Testis (tissue), 3 donors: ENCODE data around the gene TBC1D4. TPM values are rescaled to one million over a fixed set of nuclear protein-coding genes. Genes with fewer than 3 reads are reported as not detected.

ENCODE experiments used
- DNase-seq: peaks from one replicate; pipeline ENCODE4 v3.0.0-alpha.2; 2019
- H3K27ac ChIP-seq, 2 donors: fragments of 200-600 bp; sonication (generic); one replicate each; pipeline ENCODE4 v1.5.1; 2019
- H3K27me3 ChIP-seq: fragments of 200-600 bp; sonication (generic); one replicate; pipeline ENCODE4 v1.5.1; 2019
- H3K36me3 ChIP-seq: fragments of 200-600 bp; sonication (generic); one replicate; pipeline ENCODE4 v1.5.1; 2017; ENCODE audit warnings: low read depth; ENCODE audit errors: missing control alignments
- H3K4me1 ChIP-seq: fragments of 200-600 bp; sonication (generic); one replicate; pipeline ENCODE4 v1.5.1; 2019
- H3K4me3 ChIP-seq, 2 donors: fragments of 200-600 bp; sonication (generic); one replicate each; pipeline ENCODE4 v1.5.1; 2017 to 2019
- H3K9me3 ChIP-seq: fragments of 200-600 bp; sonication (generic); one replicate; pipeline ENCODE4 v1.5.1; 2017
- POLR2A ChIP-seq: fragments of 450-650 bp; IDR thresholded peaks from one replicate; pipeline ENCODE4 v1.6.1; 2017; ENCODE audit warnings: antibody characterized with exemption, mild to moderate bottlenecking, moderate library complexity
- WGBS, 2 donors: methylation state at CpG; one replicate each; pipeline ENCODE4 v1.1.5; 2018; 5-methylcytosine and 5-hydroxymethylcytosine counted together
- intact Hi-C: fragments of 100-400 bp; cut with DNase I; formaldehyde crosslinking; loops from one replicate; pipeline ENCODE4 v1.15.1; 2023; ENCODE audit warnings: low total_unique reads
- polyA plus RNA-seq: library from polyadenylated mRNA; stranded (reverse); fragments of 350-450 nt; fragmentation: Illumina TruSeq; extraction: RNeasy Lipid Tissue Mini Kit (QIAGEN cat#74804); gene quantifications from one replicate; pipeline ENCODE4 v1.2.3, GENCODE V29; 2014; ENCODE audit warnings: low read depth, low replicate concordance; ENCODE audit not compliant: insufficient read depth
- total RNA-seq, 2 donors: library from RNA; depleted of rRNA; stranded (reverse); fragments of >200 nt; gene quantifications; one replicate each; pipeline ENCODE4 v1.2.3, GENCODE V29; 2016
- TF ChIP-seq, protein P1 (sequence below), 3 experiments: fragments of 450-650 bp in 2 of 3; fragments of 200-600 bp in 1 of 3; sonication (generic) in 1 of 3; IDR thresholded peaks; one replicate each; pipeline ENCODE4 v1.5.1; 2016 to 2019; ENCODE audit warnings: antibody characterized with exemption in 3 of 3, mild to moderate bottlenecking in 2 of 3, moderate library complexity in 1 of 3

Gene TBC1D4
- total and polyA plus RNA-seq, 3 donors from 2014 or later, result 12.7 to 23.5 (median 20.4) TPM

DNA sequence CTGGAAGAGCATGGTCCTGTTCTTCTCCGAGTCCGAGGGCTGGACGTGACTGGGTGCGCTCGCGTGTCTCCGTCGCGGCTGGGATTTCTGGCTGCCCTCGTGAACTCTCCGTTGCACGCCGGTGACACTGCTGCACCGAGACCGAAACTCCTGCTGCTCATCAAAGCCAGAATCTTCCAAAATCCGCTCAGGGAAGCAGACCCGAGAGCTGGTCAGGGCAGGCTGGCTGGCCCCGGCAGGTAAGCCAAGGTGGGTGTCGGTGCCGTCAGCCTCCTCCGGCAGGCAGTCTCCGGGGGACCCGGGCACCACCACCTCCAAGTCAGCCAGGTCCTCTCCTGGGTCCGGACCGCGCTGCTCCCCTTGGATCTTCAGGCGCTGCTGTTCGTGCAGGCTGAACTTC is 119.9 kb downstream of the TBC1D4 start:
- intact Hi-C loops, result no loop called here
- H3K4me1 ChIP-seq, result no peaks in the 10 kb centered on the region
- no peaks in the 10 kb centered on the region for H3K36me3 ChIP-seq

DNA sequence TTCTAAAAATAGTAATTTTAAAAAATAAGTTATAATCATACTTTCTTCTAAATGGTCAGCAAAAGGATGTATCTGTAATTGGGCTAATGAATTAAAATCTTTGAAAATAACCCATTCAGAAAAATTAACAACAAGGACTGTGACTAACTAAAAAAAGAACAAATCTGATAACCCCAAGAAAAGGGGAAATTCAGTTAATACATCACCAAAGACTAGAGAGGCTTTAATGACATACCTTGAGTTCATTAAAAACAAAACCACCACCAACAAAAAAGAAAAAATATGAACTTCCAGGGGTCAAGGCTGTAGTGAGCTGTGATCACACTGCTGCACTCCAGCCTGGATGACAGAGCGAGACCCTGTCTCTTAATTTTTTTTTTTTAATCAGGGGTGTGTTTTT is 121.8 kb downstream of the TBC1D4 start:
- H3K9me3 ChIP-seq, result no peaks in the 10 kb centered on the region
- no peak for DNase-seq
- H3K4me1 ChIP-seq, result no peaks in the 10 kb centered on the region
- H3K36me3 ChIP-seq, result no peaks in the 10 kb centered on the region
- H3K4me3 ChIP-seq, result no peak overlapping the region
- intact Hi-C loops, result no loop called here
- TF ChIP-seq, protein P1, sequence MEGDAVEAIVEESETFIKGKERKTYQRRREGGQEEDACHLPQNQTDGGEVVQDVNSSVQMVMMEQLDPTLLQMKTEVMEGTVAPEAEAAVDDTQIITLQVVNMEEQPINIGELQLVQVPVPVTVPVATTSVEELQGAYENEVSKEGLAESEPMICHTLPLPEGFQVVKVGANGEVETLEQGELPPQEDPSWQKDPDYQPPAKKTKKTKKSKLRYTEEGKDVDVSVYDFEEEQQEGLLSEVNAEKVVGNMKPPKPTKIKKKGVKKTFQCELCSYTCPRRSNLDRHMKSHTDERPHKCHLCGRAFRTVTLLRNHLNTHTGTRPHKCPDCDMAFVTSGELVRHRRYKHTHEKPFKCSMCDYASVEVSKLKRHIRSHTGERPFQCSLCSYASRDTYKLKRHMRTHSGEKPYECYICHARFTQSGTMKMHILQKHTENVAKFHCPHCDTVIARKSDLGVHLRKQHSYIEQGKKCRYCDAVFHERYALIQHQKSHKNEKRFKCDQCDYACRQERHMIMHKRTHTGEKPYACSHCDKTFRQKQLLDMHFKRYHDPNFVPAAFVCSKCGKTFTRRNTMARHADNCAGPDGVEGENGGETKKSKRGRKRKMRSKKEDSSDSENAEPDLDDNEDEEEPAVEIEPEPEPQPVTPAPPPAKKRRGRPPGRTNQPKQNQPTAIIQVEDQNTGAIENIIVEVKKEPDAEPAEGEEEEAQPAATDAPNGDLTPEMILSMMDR (IDR thresholded peaks at IDR 0.05), result no peak
- TF ChIP-seq POLR2A, result no peak
- H3K27ac ChIP-seq, result no peak overlapping the region
- WGBS, 2 donors, result 61% methylated on average over 1 of the region's 1 CpG; no CpG with 5 or more reads in 1 of the 2 donors
- no peaks in the 10 kb centered on the region for H3K27me3 ChIP-seq

More for the DNA sequence above, 119.9 kb downstream of the TBC1D4 start:
- no peak for DNase-seq
- no peak overlapping the region for H3K27ac ChIP-seq
- no peaks in the 10 kb centered on the region for H3K27me3 ChIP-seq
- TF ChIP-seq, protein P1 (IDR thresholded peaks at IDR 0.05), result no peak
- TF ChIP-seq POLR2A, result no peak
- H3K9me3 ChIP-seq, result no peaks in the 10 kb centered on the region
- WGBS, 2 donors, result 56 to 74% methylated on average over 18 to 28 of the region's 28 CpGs
- no peak overlapping the region for H3K4me3 ChIP-seq

DNA sequence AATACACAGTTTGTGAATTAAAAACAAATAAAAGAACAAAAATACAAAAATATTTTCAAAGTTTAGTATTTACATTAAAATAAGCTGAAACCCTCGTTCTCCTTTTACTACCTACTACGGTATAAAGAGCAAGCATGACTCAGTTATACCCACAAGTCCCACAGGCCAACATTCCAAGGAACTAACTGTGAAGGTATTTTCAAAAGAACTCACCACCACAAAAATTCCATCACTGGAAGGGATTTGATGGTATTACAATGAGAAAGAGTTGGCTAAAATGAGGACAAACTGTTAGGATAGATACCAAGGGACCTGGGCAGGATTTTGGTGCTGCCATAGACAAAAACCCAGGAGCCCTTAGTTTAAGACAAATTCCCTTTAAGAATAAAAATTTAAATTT is 122.7 kb downstream of the TBC1D4 start:
- no peak for DNase-seq
- intact Hi-C loops, result no loop called here

DNA sequence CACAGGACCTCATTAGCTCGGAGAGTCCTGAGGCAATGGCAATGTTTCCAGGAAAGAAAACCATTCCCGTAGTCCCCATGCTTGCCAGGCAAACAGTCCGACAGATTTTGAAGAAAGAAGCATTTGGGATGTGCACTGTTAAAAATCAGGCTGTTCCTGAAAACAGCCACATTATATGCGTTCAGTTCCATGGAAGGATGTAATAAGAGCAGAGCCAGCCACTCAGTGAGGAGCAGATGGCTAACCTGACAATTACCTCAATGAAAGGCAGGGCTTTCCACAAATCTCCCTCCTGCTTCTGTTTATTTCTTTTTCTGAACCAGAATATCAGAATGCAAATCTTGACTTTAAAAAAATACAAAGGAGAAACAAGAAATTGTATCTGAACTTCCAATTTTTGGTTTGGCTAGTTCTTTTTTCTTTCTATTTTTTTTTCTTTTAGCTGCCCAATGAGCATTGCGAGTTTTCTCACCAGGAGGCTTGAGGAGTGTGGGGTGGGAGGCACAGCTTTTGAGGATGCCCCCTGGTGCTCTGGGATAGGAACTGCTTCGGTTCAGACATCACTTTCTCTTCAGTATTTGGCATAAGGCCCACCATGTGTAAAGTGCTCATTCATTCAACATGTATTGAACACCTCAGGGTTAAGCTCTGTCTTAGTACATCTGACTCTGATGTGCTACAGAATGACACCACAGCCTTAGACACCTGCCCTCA is 124.2 kb downstream of the TBC1D4 start:
- H3K27me3 ChIP-seq, result no peaks in the 10 kb centered on the region
- intact Hi-C loops, result no loop called here
- no peaks in the 10 kb centered on the region for H3K9me3 ChIP-seq
- whole genome bisulfite sequencing, 2 donors, result 73 to 79% methylated on average over 6 of the region's 6 CpGs
- H3K4me1 ChIP-seq, result no peaks in the 10 kb centered on the region
- no peak overlapping the region for H3K4me3 ChIP-seq
- no peaks in the 10 kb centered on the region for H3K36me3 ChIP-seq
- H3K27ac ChIP-seq, result no peak overlapping the region
- TF ChIP-seq POLR2A, result no peak
- TF ChIP-seq, protein P1 (IDR thresholded peaks at IDR 0.05), result peak; percentile 30 to 49 (median 44)
- DNase-seq, result peak; percentile 49

More for the DNA sequence above, 122.7 kb downstream of the TBC1D4 start:
- Histone ChIP-seq H3K9me3 (no peaks in the 10 kb centered on the region), H3K27ac (no peak overlapping the region), H3K4me1 (no peaks in the 10 kb centered on the region), H3K36me3 (no peaks in the 10 kb centered on the region), H3K27me3 (no peaks in the 10 kb centered on the region), H3K4me3 (no peak overlapping the region)
- 90 to 96% methylated on average over 2 of the region's 2 CpGs for WGBS, 2 donors
- TF ChIP-seq, protein P1 (IDR thresholded peaks at IDR 0.05), result no peak
- TF ChIP-seq POLR2A, result no peak

DNA sequence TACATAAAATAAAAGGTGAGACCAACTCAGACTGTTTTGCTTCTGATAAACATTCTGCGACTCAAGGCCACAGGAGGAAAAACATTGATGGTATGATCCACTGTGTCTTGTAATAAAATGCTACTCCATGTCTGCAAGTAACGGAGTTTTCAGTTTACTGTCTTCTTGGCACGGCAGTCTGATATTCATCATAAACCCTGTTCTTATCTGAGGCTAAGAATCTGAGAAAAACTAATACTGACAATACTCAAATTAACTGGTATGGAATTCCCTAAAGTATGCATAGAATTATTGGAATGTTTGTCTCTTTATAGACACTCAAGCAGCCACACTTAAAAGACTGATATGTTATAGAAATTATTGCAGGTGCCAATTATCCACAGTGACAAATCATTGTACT is 125.5 kb downstream of the TBC1D4 start:
- intact Hi-C loops, result no loop called here
- Histone ChIP-seq H3K36me3 (no peaks in the 10 kb centered on the region), H3K27me3 (no peaks in the 10 kb centered on the region), H3K4me3 (no peak overlapping the region), H3K4me1 (no peaks in the 10 kb centered on the region), H3K27ac (no peak overlapping the region), H3K9me3 (no peaks in the 10 kb centered on the region)
- no peak for DNase-seq
- WGBS, 2 donors, result 63 to 75% methylated on average over 3 of the region's 3 CpGs
- TF ChIP-seq, protein P1 (IDR thresholded peaks at IDR 0.05), result no peak
- TF ChIP-seq POLR2A, result no peak
